Smooth muscle cell (in vitro differentiated cells): ENCODE data around the gene UBE2B. TPM values are rescaled to one million over a fixed set of nuclear protein-coding genes. Genes with fewer than 3 reads are reported as not detected.

Experiments
- DNase-seq: peaks from one replicate; lab custom pipeline; 2025; ENCODE audit not compliant: unreplicated experiment; lab: John Stamatoyannopoulos, UW
- H2AFZ ChIP-seq: fragments of 200-600 bp; sonication (generic); 2 replicates; pipeline ENCODE4 v1.6.0; 2016; ENCODE audit warnings: antibody characterized with exemption, low read depth, mild to moderate bottlenecking
- H3F3A ChIP-seq: fragments of 200-600 bp; sonication (generic); 2 replicates; pipeline ENCODE4 v1.6.0; 2017; ENCODE audit warnings: antibody characterized with exemption, low read depth
- H3K27ac ChIP-seq: fragments of 200-600 bp; sonication (generic); 2 replicates; pipeline ENCODE4 v1.5.1; 2016; ENCODE audit warnings: low read depth, mild to moderate bottlenecking
- H3K27me3 ChIP-seq: fragments of 200-600 bp; sonication (generic); 2 replicates; pipeline ENCODE4 v1.6.1; 2016; ENCODE audit warnings: low read depth, mild to moderate bottlenecking
- H3K36me3 ChIP-seq: fragments of 200-600 bp; sonication (generic); 2 replicates; pipeline ENCODE4 v1.5.1; 2016; ENCODE audit warnings: low read depth
- H3K4me1 ChIP-seq: fragments of 200-600 bp; sonication (generic); 2 replicates; pipeline ENCODE4 v1.5.1; 2016; ENCODE audit warnings: low read depth
- H3K4me2 ChIP-seq: fragments of 200-600 bp; sonication (generic); 2 replicates; pipeline ENCODE4 v1.6.0; 2016; ENCODE audit warnings: mild to moderate bottlenecking
- H3K4me3 ChIP-seq: fragments of 200-600 bp; sonication (generic); 2 replicates; pipeline ENCODE4 v1.5.1; 2016; ENCODE audit warnings: mild to moderate bottlenecking
- H3K79me2 ChIP-seq: fragments of 200-600 bp; sonication (generic); 2 replicates; pipeline ENCODE4 v1.6.0; 2016; ENCODE audit warnings: low read depth, mild to moderate bottlenecking
- H3K9ac ChIP-seq: fragments of 200-600 bp; sonication (generic); 2 replicates; pipeline ENCODE4 v1.6.0; 2016; ENCODE audit warnings: low read depth
- H3K9me3 ChIP-seq: fragments of 200-600 bp; sonication (generic); replicated peaks from 2 replicates; pipeline ENCODE4 v1.5.1; 2016; ENCODE audit warnings: low read depth
- H4K20me1 ChIP-seq: fragments of 200-600 bp; sonication (generic); 2 replicates; pipeline ENCODE4 v1.6.0; 2016; ENCODE audit warnings: low read depth
- CTCF ChIP-seq: fragments of 200-600 bp; sonication (generic); IDR thresholded peaks from 2 replicates; pipeline ENCODE4 v1.5.1; 2017; ENCODE audit warnings: borderline replicate concordance, mild to moderate bottlenecking, antibody characterized with exemption; ENCODE audit not compliant: insufficient read depth, poor library complexity, severe bottlenecking
- WGBS: methylation state at CpG from one replicate; pipeline ENCODE4 v1.1.7; 2016; ENCODE audit warnings: low lambda C conversion rate; 5-methylcytosine and 5-hydroxymethylcytosine counted together
- polyA plus RNA-seq: library from polyadenylated mRNA; unstranded; fragments of >200 nt; fragmentation: Nextera tagmentation; extraction: Ambion mirVana; gene quantifications from 2 replicates; pipeline ENCODE4 v1.2.1, GENCODE V29; 2016
- total RNA-seq: library from RNA; depleted of rRNA; stranded (reverse); fragments of >200 nt; gene quantifications from 2 replicates; pipeline ENCODE4 v1.2.3, GENCODE V29; 2014

Gene UBE2B
- total and polyA plus RNA-seq, 2 experiments from 2014 or later, result 60.6 to 86.8 TPM

- 38% methylated on average over 2 of the region's 2 CpGs for WGBS
- H2AFZ ChIP-seq, result no peak overlapping the region
- no peak for DNase-seq
These were observed 25.4 kb upstream of the UBE2B start for GRCh38 chr5:134345996-134346395.

DNA sequence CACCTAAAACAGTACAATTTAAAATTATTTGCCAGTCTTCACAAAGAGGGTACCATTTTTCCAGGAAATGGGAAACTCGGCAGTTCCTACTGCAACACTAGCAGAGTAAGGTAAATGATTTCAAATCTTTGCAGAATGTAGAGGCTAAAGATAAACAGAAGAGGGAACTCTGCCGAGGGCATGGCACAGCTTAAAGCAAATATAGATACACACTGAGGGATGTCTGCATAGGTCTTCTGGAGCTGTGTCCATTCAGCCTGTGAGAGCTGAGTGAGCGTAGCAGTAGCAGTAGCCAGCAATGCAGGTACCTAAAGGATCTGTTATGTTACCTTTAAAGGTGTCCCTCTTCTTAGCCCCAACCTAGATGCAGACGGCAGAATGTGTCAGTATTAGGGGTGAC lies 21.9 kb upstream of the UBE2B start:
- DNase-seq, result no peak
- Histone ChIP-seq H4K20me1 (no peaks in the 10 kb centered on the region), H3K27me3 (no peaks in the 10 kb centered on the region), H3K4me1 (no peaks in the 10 kb centered on the region), H3F3A (no peaks in the 10 kb centered on the region), H3K36me3 (no peaks in the 10 kb centered on the region), H3K79me2 (no peaks in the 10 kb centered on the region), H3K4me2 (no peak overlapping the region), H3K27ac (no peak overlapping the region), H3K9ac (no peak overlapping the region), H3K4me3 (no peak overlapping the region), H3K9me3 (no peaks in the 10 kb centered on the region), H2AFZ (no peak overlapping the region)
- no peak for TF ChIP-seq CTCF
- WGBS, result 98% methylated on average over 4 of the region's 4 CpGs

More at GRCh38 chr5:134345996-134346395, 25.4 kb upstream of the UBE2B start:
- Histone ChIP-seq H3K79me2 (no peaks in the 10 kb centered on the region), H3K27me3 (no peaks in the 10 kb centered on the region), H3K4me1 (no peaks in the 10 kb centered on the region), H4K20me1 (no peaks in the 10 kb centered on the region), H3F3A (no peaks in the 10 kb centered on the region), H3K36me3 (no peaks in the 10 kb centered on the region), H3K27ac (peak overlapping the region; percentile 94), H3K4me2 (no peak overlapping the region), H3K4me3 (no peak overlapping the region), H3K9ac (peak overlapping the region; percentile 49), H3K9me3 (no peaks in the 10 kb centered on the region)
- TF ChIP-seq CTCF, result no peak

DNA sequence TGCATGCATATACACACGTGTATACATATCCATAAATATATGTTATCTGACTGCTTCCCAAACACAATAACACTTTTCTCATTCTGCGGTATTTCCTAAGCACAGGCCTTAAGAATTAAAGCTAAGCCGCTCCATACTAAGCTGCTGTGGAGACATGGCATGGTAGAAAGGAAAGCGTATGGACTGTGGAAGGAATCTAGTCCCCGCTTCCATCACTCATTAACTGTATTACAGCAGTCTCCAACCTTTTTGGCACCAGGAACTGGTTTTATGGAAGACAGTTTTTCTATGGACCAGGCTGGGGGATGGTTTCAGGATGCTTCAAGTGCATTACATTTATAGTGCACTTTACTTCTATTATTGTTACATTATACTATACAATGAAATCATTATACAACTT lies 15.7 kb upstream of the UBE2B start:
- peaks cover 3% of the 10 kb centered on the region for H3K79me2 ChIP-seq
- no peaks in the 10 kb centered on the region for H3K36me3 ChIP-seq
- no peak for TF ChIP-seq CTCF
- no peaks in the 10 kb centered on the region for H3F3A ChIP-seq
- no peaks in the 10 kb centered on the region for H4K20me1 ChIP-seq
- H3K9me3 ChIP-seq, result no peaks in the 10 kb centered on the region
- H3K27me3 ChIP-seq, result no peaks in the 10 kb centered on the region
- WGBS, result 94% methylated on average over 5 of the region's 5 CpGs
- H3K4me2 ChIP-seq, result no peak overlapping the region
- H3K4me1 ChIP-seq, result no peaks in the 10 kb centered on the region
- H3K27ac ChIP-seq, result no peak overlapping the region
- DNase-seq, result no peak
- H3K4me3 ChIP-seq, result no peak overlapping the region
- H3K9ac ChIP-seq, result no peak overlapping the region
- no peak overlapping the region for H2AFZ ChIP-seq

GRCh38 chr5:134365604-134366003 lies 5.8 kb upstream of the UBE2B start:
- Histone ChIP-seq H2AFZ (no peak overlapping the region), H3F3A (no peaks in the 10 kb centered on the region), H3K4me3 (no peak overlapping the region), H3K27ac (no peak overlapping the region), H3K9me3 (no peaks in the 10 kb centered on the region), H4K20me1 (no peaks in the 10 kb centered on the region), H3K79me2 (peaks cover 11% of the 10 kb centered on the region), H3K4me1 (peaks cover 11% of the 10 kb centered on the region), H3K4me2 (peak overlapping the region; percentile 95), H3K36me3 (no peaks in the 10 kb centered on the region), H3K27me3 (no peaks in the 10 kb centered on the region), H3K9ac (no peak overlapping the region)
- 91% methylated on average over 1 of the region's 1 CpG for WGBS
- DNase-seq, result no peak
- TF ChIP-seq CTCF, result no peak
